Measurements from ENCODE around the gene METTL6.

The METTL6 gene

GRCh38 chr3:15382405-15382923 lies 44.9 kb downstream of the METTL6 start:
- Histone ChIP-seq H2BK15ac (replicated peaks; ENCODE audit: low read depth) (no peak overlapping the region), H3K79me2 (ENCODE audit: control insufficient read depth, insufficient read depth, low read length) (no peaks in the 10 kb centered on the region), H3K23ac (ENCODE audit: low read length) (no peak overlapping the region), H3K27ac (ENCODE audit: low read depth, low read length) (no peak overlapping the region), H3K4me3 (ENCODE audit: low read length) (no peak overlapping the region), H3K4me1 (ENCODE audit: control insufficient read depth, low read depth, low read length) (no peaks in the 10 kb centered on the region), H3K4me2 (ENCODE audit: low read length) (no peak overlapping the region), H3K36me3 (ENCODE audit: control insufficient read depth, insufficient read depth, low read length) (no peaks in the 10 kb centered on the region), H3K18ac (ENCODE audit: low read length) (no peak overlapping the region), H2BK120ac (ENCODE audit: low read depth, low read length) (no peak overlapping the region), H4K8ac (ENCODE audit: low read depth, low read length) (no peak overlapping the region), H3K56ac (ENCODE audit: low read length) (no peak overlapping the region), H3K4ac (ENCODE audit: low read depth, low read length) (no peak overlapping the region), H4K5ac (ENCODE audit: low read length) (no peak overlapping the region), H3K9ac (ENCODE audit: low read length) (no peak overlapping the region), H2AK5ac (ENCODE audit: low read length) (no peak overlapping the region), H2BK5ac (ENCODE audit: low read length) (no peak overlapping the region), H3K27me3 (ENCODE audit: insufficient read depth, low read length, poor library complexity) (no peaks in the 10 kb centered on the region), H3K79me1 (ENCODE audit: low read length) (no peaks in the 10 kb centered on the region)
- DNase-seq = no peak
- WGBS (ENCODE audit: extremely low coverage, insufficient coverage, low lambda C conversion rate) = no CpG with 5 or more reads among the region's 3 CpGs

- Histone ChIP-seq H4K5ac (ENCODE audit: low read length) (no peak overlapping the region), H4K8ac (ENCODE audit: low read depth, low read length) (no peak overlapping the region)
- no CpG with 5 or more reads among the region's 6 CpGs for WGBS (ENCODE audit: extremely low coverage, insufficient coverage, low lambda C conversion rate)
These were observed 46.1 kb downstream of the METTL6 start for GRCh38 chr3:15380980-15381890.

GRCh38 chr3:15377961-15378791 lies 49.2 kb downstream of the METTL6 start:
- Histone ChIP-seq H3K36me3 (ENCODE audit: control insufficient read depth, insufficient read depth, low read length) (no peaks in the 10 kb centered on the region), H2BK15ac (replicated peaks; ENCODE audit: low read depth) (no peak overlapping the region), H3K27me3 (ENCODE audit: insufficient read depth, low read length, poor library complexity) (no peaks in the 10 kb centered on the region), H4K5ac (ENCODE audit: low read length) (peak overlapping the region; percentile 61), H2BK120ac (ENCODE audit: low read depth, low read length) (no peak overlapping the region), H3K79me1 (ENCODE audit: low read length) (no peaks in the 10 kb centered on the region), H3K23ac (ENCODE audit: low read length) (no peak overlapping the region), H2BK5ac (ENCODE audit: low read length) (no peak overlapping the region), H4K8ac (ENCODE audit: low read depth, low read length) (peak overlapping the region; percentile 94), H3K4ac (ENCODE audit: low read depth, low read length) (no peak overlapping the region), H3K9ac (ENCODE audit: low read length) (no peak overlapping the region), H3K27ac (ENCODE audit: low read depth, low read length) (no peak overlapping the region), H3K18ac (ENCODE audit: low read length) (peak overlapping the region; percentile 54), H3K4me1 (ENCODE audit: control insufficient read depth, low read depth, low read length) (no peaks in the 10 kb centered on the region), H3K4me3 (ENCODE audit: low read length) (no peak overlapping the region), H3K79me2 (ENCODE audit: control insufficient read depth, insufficient read depth, low read length) (no peaks in the 10 kb centered on the region), H2AK5ac (ENCODE audit: low read length) (no peak overlapping the region), H3K56ac (ENCODE audit: low read length) (no peak overlapping the region), H3K4me2 (ENCODE audit: low read length) (no peak overlapping the region)
- no CpG with 5 or more reads among the region's 16 CpGs for WGBS (ENCODE audit: extremely low coverage, insufficient coverage, low lambda C conversion rate)
- DNase-seq = peak; percentile 98

More at GRCh38 chr3:15380980-15381890, 46.1 kb downstream of the METTL6 start:
- Histone ChIP-seq H2BK5ac (ENCODE audit: low read length) (no peak overlapping the region), H2AK5ac (ENCODE audit: low read length) (no peak overlapping the region), H3K56ac (ENCODE audit: low read length) (no peak overlapping the region), H3K27ac (ENCODE audit: low read depth, low read length) (no peak overlapping the region), H3K36me3 (ENCODE audit: control insufficient read depth, insufficient read depth, low read length) (no peaks in the 10 kb centered on the region), H3K4me1 (ENCODE audit: control insufficient read depth, low read depth, low read length) (no peaks in the 10 kb centered on the region), H3K18ac (ENCODE audit: low read length) (no peak overlapping the region), H3K4me3 (ENCODE audit: low read length) (no peak overlapping the region), H3K9ac (ENCODE audit: low read length) (no peak overlapping the region), H2BK120ac (ENCODE audit: low read depth, low read length) (no peak overlapping the region), H3K23ac (ENCODE audit: low read length) (no peak overlapping the region), H3K79me1 (ENCODE audit: low read length) (no peaks in the 10 kb centered on the region), H3K27me3 (ENCODE audit: insufficient read depth, low read length, poor library complexity) (no peaks in the 10 kb centered on the region), H3K4me2 (ENCODE audit: low read length) (no peak overlapping the region), H2BK15ac (replicated peaks; ENCODE audit: low read depth) (no peak overlapping the region), H3K4ac (ENCODE audit: low read depth, low read length) (no peak overlapping the region), H3K79me2 (ENCODE audit: control insufficient read depth, insufficient read depth, low read length) (no peaks in the 10 kb centered on the region)
- no peak for DNase-seq

GRCh38 chr3:15375461-15376000 lies 51.8 kb downstream of the METTL6 start:
- no CpG with 5 or more reads among the region's 22 CpGs for WGBS (ENCODE audit: extremely low coverage, insufficient coverage, low lambda C conversion rate)

GRCh38 chr3:15372918-15373317 lies 54.4 kb downstream of the METTL6 start:
- Histone ChIP-seq H3K36me3 (ENCODE audit: control insufficient read depth, insufficient read depth, low read length) (no peaks in the 10 kb centered on the region), H4K5ac (ENCODE audit: low read length) (no peak overlapping the region), H2BK120ac (ENCODE audit: low read depth, low read length) (no peak overlapping the region), H3K18ac (ENCODE audit: low read length) (no peak overlapping the region), H2BK15ac (replicated peaks; ENCODE audit: low read depth) (no peak overlapping the region), H3K9ac (ENCODE audit: low read length) (no peak overlapping the region), H3K79me1 (ENCODE audit: low read length) (no peaks in the 10 kb centered on the region), H3K23ac (ENCODE audit: low read length) (no peak overlapping the region), H3K27ac (ENCODE audit: low read depth, low read length) (no peak overlapping the region), H2AK5ac (ENCODE audit: low read length) (no peak overlapping the region), H3K79me2 (ENCODE audit: control insufficient read depth, insufficient read depth, low read length) (no peaks in the 10 kb centered on the region), H3K4me1 (ENCODE audit: control insufficient read depth, low read depth, low read length) (no peaks in the 10 kb centered on the region), H3K4ac (ENCODE audit: low read depth, low read length) (no peak overlapping the region), H3K4me2 (ENCODE audit: low read length) (no peak overlapping the region), H3K56ac (ENCODE audit: low read length) (no peak overlapping the region), H2BK5ac (ENCODE audit: low read length) (no peak overlapping the region), H4K8ac (ENCODE audit: low read depth, low read length) (no peak overlapping the region), H3K4me3 (ENCODE audit: low read length) (no peak overlapping the region), H3K27me3 (ENCODE audit: insufficient read depth, low read length, poor library complexity) (no peaks in the 10 kb centered on the region)
- WGBS (ENCODE audit: extremely low coverage, insufficient coverage, low lambda C conversion rate) = no CpG with 5 or more reads among the region's 4 CpGs
- DNase-seq = no peak

More at GRCh38 chr3:15375461-15376000, 51.8 kb downstream of the METTL6 start:
- Histone ChIP-seq H4K5ac (ENCODE audit: low read length) (no peak overlapping the region), H2BK120ac (ENCODE audit: low read depth, low read length) (no peak overlapping the region), H3K56ac (ENCODE audit: low read length) (no peak overlapping the region), H2BK5ac (ENCODE audit: low read length) (no peak overlapping the region), H3K27ac (ENCODE audit: low read depth, low read length) (no peak overlapping the region), H3K4ac (ENCODE audit: low read depth, low read length) (no peak overlapping the region), H2BK15ac (replicated peaks; ENCODE audit: low read depth) (no peak overlapping the region), H4K8ac (ENCODE audit: low read depth, low read length) (no peak overlapping the region), H3K4me1 (ENCODE audit: control insufficient read depth, low read depth, low read length) (no peaks in the 10 kb centered on the region), H3K79me2 (ENCODE audit: control insufficient read depth, insufficient read depth, low read length) (no peaks in the 10 kb centered on the region), H3K23ac (ENCODE audit: low read length) (no peak overlapping the region), H3K36me3 (ENCODE audit: control insufficient read depth, insufficient read depth, low read length) (no peaks in the 10 kb centered on the region), H2AK5ac (ENCODE audit: low read length) (no peak overlapping the region), H3K79me1 (ENCODE audit: low read length) (no peaks in the 10 kb centered on the region), H3K4me3 (ENCODE audit: low read length) (no peak overlapping the region), H3K4me2 (ENCODE audit: low read length) (no peak overlapping the region), H3K18ac (ENCODE audit: low read length) (no peak overlapping the region), H3K27me3 (ENCODE audit: insufficient read depth, low read length, poor library complexity) (no peaks in the 10 kb centered on the region), H3K9ac (ENCODE audit: low read length) (no peak overlapping the region)
- no peak for DNase-seq

All from mesendoderm (in vitro differentiated cells).